OCI-LY7 (cell line): Measurements from ENCODE around the gene JPH3. TPM values are rescaled to one million over a fixed set of nuclear protein-coding genes. Genes with fewer than 3 reads are reported as not detected.

ENCODE experiments used
- BruUV-seq: library from RNA; stranded (reverse); fragments of 400-500 nt; replicated peaks from 2 replicates; lab custom pipeline; 2021; lab: Mats Ljungman, UMichigan
- CTCF ChIA-PET: fragments of 300-600 bp; sonication (Branson Sonifier 250); formaldehyde crosslinking; loops from one replicate; lab custom pipeline; 2022; ENCODE audit warnings: antibody characterized with exemption; ENCODE audit not compliant: unreplicated experiment; lab: Charles Lee
- POLR2A ChIA-PET: fragments of 300-600 bp; sonication (Branson Sonifier 250); formaldehyde crosslinking; loops from one replicate; lab custom pipeline; 2022; ENCODE audit warnings: antibody characterized with exemption; lab: Charles Lee
- DNase-seq: peaks from one replicate; pipeline ENCODE4 v3.0.0-alpha.2; 2015; ENCODE audit warnings: low spot score
- H2AFZ ChIP-seq: fragments of 200-600 bp; sonication (generic), shearing (Covaris generic); 2 replicates; pipeline ENCODE4 v1.6.1; 2014; ENCODE audit warnings: mild to moderate bottlenecking, antibody characterized with exemption, low read length, moderate library complexity
- H3K27ac ChIP-seq: fragments of 200-600 bp; sonication (generic); 2 replicates; pipeline ENCODE4 v1.5.1; 2014; ENCODE audit warnings: mixed run types, low read depth, mild to moderate bottlenecking, moderate library complexity, low read length, inconsistent platforms; ENCODE audit not compliant: poor library complexity, severe bottlenecking
- H3K36me3 ChIP-seq: fragments of 200-600 bp; sonication (generic); 2 replicates; pipeline ENCODE4 v1.6.1; 2014; ENCODE audit warnings: mild to moderate bottlenecking, antibody characterized with exemption, low read length, moderate library complexity, mixed read lengths; ENCODE audit not compliant: insufficient read depth
- H3K4me1 ChIP-seq: fragments of 200-600 bp; sonication (generic); 2 replicates; pipeline ENCODE4 v1.5.1; 2014; ENCODE audit warnings: mild to moderate bottlenecking, low read length; ENCODE audit not compliant: insufficient read depth, poor library complexity, severe bottlenecking
- H3K4me2 ChIP-seq: fragments of 200-600 bp; sonication (generic); 2 replicates; pipeline ENCODE4 v1.6.1; 2014; ENCODE audit warnings: mild to moderate bottlenecking, low read length
- H3K4me3 ChIP-seq: fragments of 200-600 bp; sonication (generic); 2 replicates; pipeline ENCODE4 v1.5.1; 2014; ENCODE audit warnings: mild to moderate bottlenecking, low read depth, low read length; ENCODE audit not compliant: poor library complexity, severe bottlenecking
- H3K79me2 ChIP-seq: fragments of 200-600 bp; sonication (generic); 2 replicates; pipeline ENCODE4 v1.6.1; 2016; ENCODE audit warnings: low read depth, mild to moderate bottlenecking, low read length, moderate library complexity, mixed read lengths; ENCODE audit not compliant: insufficient read depth
- H3K9me2 ChIP-seq: fragments of 200-600 bp; sonication (generic); 2 replicates; pipeline ENCODE4 v1.6.1; 2016; ENCODE audit warnings: mild to moderate bottlenecking, low read length, mixed read lengths; ENCODE audit not compliant: insufficient read depth
- H3K9me3 ChIP-seq: fragments of 200-600 bp; sonication (generic); 2 replicates; pipeline ENCODE4 v1.6.1; 2014; ENCODE audit warnings: mild to moderate bottlenecking, mixed run types, low read length, mixed read lengths
- H4K20me1 ChIP-seq: fragments of 200-600 bp; sonication (generic); 2 replicates; pipeline ENCODE4 v1.6.1; 2014; ENCODE audit warnings: mild to moderate bottlenecking, antibody characterized with exemption, low read length, moderate library complexity, mixed read lengths; ENCODE audit not compliant: insufficient read depth
- EZH2phosphoT487 ChIP-seq: fragments of 200-600 bp; sonication (generic); IDR thresholded peaks from 2 replicates; pipeline ENCODE4 v1.6.1; 2018; ENCODE audit warnings: low read depth, borderline replicate concordance, mild to moderate bottlenecking, mixed run types, antibody characterized with exemption, low read length, moderate library complexity, mixed read lengths
- intact Hi-C: fragments of 100-400 bp; cut with micrococcal nuclease; formaldehyde crosslinking; loops from one replicate; pipeline ENCODE4 v1.10.0; 2022; ENCODE audit not compliant: unreplicated experiment
- total RNA-seq, 2 experiments: library from RNA; depleted of rRNA in 1 of 2; stranded (reverse); fragments of >200 nt in 1 of 2; shearing (Covaris generic) in 1 of 2; gene quantifications; 2 replicates each; pipeline ENCODE4 v1.2.3, GENCODE V29; 2014 to 2022
- TF ChIP-seq, protein P1 (sequence below): fragments of 200-600 bp; sonication (generic); conservative IDR thresholded peaks from 2 replicates; pipeline ENCODE4 v1.5.1; 2014; ENCODE audit warnings: mild to moderate bottlenecking, antibody characterized with exemption, low read length, moderate library complexity, mixed read lengths

The JPH3 gene
- total RNA-seq, 2 experiments from 2014 or later, result not detected

DNA sequence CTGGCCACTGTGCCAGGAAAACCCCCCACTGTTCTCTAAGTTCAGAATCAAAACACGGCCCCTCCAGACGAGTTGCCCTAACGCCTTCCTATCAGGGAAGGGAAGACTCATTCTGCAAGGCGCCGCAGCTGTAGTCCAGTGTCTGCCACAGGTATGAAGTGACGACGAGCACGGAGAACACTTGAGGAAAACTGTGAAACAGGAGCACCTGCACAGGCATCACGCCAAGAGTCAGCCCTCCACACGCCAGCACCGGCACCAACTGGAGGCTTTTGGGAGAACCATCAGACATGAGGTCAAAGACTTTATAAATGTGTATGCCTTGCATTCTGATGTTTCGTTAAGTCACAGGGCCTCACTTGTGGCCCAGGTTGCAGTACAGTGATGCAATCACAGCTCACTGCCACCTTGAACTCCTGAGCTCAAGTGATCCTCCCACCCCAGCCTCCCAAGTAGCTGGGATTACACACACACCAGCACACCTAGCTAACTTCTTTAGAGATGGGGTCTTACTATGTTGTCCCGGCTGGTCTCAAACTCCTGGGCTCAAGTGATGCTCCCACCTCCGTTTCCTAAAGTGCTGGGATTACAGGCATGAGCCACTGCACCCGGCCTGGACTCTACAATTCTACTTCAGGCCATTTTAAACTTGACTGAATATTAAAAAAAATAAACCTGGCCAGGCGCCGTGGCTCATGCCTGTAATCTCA, 140.6 kb downstream of the JPH3 start:
- no peaks in the 10 kb centered on the region for H3K4me1 ChIP-seq
- no peak overlapping the region for H2AFZ ChIP-seq
- intact Hi-C loops, result no loop called here
- no peaks in the 10 kb centered on the region for H3K9me2 ChIP-seq
- no peak overlapping the region for H3K4me2 ChIP-seq
- CTCF ChIA-PET, result interaction anchor here (0.6 kb wide), 1 partner anchor 9 kb away, joined by 3 read pairs; no protein-coding TSS in a partner anchor
- no peak overlapping the region for H3K27ac ChIP-seq
- no TSS peak for BruUV-seq
- POLR2A ChIA-PET, result no interaction called here
- peaks cover 88% of the 10 kb centered on the region for H3K36me3 ChIP-seq
- no peaks in the 10 kb centered on the region for H3K9me3 ChIP-seq
- H3K4me3 ChIP-seq, result no peak overlapping the region
- H3K79me2 ChIP-seq, result peaks cover 23% of the 10 kb centered on the region
- TF ChIP-seq, protein P1, sequence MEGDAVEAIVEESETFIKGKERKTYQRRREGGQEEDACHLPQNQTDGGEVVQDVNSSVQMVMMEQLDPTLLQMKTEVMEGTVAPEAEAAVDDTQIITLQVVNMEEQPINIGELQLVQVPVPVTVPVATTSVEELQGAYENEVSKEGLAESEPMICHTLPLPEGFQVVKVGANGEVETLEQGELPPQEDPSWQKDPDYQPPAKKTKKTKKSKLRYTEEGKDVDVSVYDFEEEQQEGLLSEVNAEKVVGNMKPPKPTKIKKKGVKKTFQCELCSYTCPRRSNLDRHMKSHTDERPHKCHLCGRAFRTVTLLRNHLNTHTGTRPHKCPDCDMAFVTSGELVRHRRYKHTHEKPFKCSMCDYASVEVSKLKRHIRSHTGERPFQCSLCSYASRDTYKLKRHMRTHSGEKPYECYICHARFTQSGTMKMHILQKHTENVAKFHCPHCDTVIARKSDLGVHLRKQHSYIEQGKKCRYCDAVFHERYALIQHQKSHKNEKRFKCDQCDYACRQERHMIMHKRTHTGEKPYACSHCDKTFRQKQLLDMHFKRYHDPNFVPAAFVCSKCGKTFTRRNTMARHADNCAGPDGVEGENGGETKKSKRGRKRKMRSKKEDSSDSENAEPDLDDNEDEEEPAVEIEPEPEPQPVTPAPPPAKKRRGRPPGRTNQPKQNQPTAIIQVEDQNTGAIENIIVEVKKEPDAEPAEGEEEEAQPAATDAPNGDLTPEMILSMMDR, result no peak
- no peak for TF ChIP-seq EZH2phosphoT487
- peaks cover 5% of the 10 kb centered on the region; the same call in 1 of the 2 replicates for H4K20me1 ChIP-seq
- no peak for DNase-seq

DNA sequence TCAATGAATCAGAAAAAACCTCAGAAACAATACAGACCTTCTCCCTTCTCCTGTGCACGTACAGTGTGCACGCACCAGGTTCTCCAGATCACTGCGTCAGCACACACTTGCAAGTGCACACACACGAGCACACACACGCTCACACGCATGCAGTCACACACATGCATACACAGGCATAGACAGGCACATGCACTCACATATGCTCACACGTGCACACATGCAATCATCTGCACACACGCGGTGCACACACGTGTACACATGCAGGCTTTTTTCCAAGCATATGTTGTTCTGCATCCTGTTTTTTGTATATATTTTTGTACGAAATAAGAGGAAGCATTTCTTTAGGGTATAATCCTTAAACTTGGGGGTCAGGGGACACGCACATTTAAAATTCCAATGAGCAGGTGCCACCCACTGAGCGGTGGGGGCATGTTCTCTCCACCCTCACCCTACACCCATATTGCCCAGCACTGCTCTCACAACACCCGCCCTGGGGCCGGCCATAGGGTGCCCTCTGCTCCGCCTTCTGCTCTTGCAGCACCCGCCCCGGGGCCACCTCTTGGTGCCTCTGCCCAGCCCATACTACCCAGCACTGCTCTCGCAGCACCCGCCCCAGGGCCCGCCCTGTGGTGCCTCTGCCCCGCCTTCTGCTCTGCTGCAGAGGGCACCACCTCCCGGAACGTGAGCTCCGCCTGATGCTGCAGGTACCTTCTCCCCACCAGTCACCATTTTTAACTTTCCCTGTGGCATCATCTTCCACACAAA, 142.6 kb downstream of the JPH3 start:
- H3K36me3 ChIP-seq, result peaks cover 96% of the 10 kb centered on the region
- H3K79me2 ChIP-seq, result peaks cover 23% of the 10 kb centered on the region
- H3K27ac ChIP-seq, result no peak overlapping the region
- H2AFZ ChIP-seq, result no peak overlapping the region
- H3K4me3 ChIP-seq, result no peak overlapping the region
- H4K20me1 ChIP-seq, result peaks cover 5% of the 10 kb centered on the region; the same call in 1 of the 2 replicates
- no peaks in the 10 kb centered on the region for H3K4me1 ChIP-seq
- BruUV-seq, result no TSS peak
- intact Hi-C loops, result no loop called here
- H3K9me3 ChIP-seq, result no peaks in the 10 kb centered on the region
- H3K4me2 ChIP-seq, result no peak overlapping the region
- ChIA-PET CTCF (no interaction called here), POLR2A (interaction anchor here (0.7 kb wide), 1 partner anchor 19 kb away, joined by 3 read pairs; no protein-coding TSS in a partner anchor)
- no peak for TF ChIP-seq EZH2phosphoT487
- TF ChIP-seq, protein P1, result no peak
- no peak for DNase-seq
- H3K9me2 ChIP-seq, result no peaks in the 10 kb centered on the region
